Measurements from ENCODE around the gene SLC35G4.

DNA sequence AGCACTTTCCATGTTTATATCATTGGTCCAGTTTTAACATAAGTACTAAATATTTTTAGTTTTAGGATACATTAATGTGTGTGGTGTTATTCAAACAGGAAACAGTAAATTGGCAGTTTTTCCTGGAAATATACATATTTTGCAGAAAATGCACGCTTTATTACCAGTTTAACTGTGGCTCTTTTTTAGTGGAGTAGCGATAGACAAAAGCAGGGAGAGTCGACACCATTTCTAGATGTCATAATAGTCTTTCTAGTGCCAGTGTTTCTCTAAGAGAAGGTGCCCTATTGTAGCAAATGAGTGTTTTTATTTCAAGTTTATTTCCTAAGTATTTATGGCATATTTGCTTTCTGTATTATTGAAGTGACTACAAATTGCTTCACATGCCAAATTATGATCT lies 9.1 kb upstream of the SLC35G4 start:
- TF ChIP-seq CTCF (IDR thresholded peaks at IDR 0.05; ENCODE audit: low read length) (no peak), EZH2 (IDR thresholded peaks at IDR 0.05; ENCODE audit: borderline replicate concordance, low read length) (no peak)

Data from OCI-LY1 (cell line).